Activated gamma-delta T cell treated with anti-CD3 and anti-CD28 coated beads, Interleukin-2, amount 50 U/mL, for 16 hours (primary cell): ENCODE data around the gene MAFF.
"Not testable (repeated sequence)": the region's sequence is repeated elsewhere in the genome, so short reads cannot be mapped to it uniquely, and the experiment has no call there.

Experiments
- DNase-seq: peaks from one replicate; pipeline ENCODE4 v3.0.0-alpha.2; 2020; ENCODE audit warnings: low read depth

The MAFF gene

DNA sequence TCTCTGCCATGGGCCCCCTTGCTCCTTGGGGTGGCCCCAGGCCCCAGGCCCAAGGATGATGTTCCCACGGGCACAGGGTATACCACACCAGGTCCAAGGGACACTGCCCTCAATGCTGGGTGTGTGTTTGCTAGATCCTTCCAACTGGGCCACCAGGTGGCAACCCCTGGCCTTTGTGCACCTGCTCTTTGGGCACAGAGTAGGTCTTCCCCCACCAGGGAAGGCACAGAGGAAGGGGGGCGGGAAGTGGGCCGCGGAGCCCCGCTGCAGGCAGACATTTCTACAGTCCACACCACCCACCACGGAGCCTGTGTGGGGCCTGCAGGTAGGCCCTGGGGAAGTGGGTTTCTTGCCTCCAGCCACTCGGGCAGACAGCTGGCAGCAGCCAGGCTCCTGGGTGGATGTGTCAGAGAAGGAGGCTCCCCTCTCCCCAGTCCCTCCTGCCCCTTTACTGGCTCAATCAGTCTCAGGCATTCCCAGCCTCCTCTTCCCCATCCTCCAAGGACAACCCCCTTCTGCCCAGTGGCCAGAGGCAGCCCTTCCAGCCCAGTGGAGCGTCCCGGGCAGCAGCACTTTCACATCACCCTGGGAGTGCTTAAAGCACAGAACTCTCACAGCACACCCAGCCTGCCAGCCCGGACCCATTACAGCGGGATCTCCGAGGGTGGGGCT, 21.6 kb downstream of the MAFF start:
- DNase-seq = no peak

DNA sequence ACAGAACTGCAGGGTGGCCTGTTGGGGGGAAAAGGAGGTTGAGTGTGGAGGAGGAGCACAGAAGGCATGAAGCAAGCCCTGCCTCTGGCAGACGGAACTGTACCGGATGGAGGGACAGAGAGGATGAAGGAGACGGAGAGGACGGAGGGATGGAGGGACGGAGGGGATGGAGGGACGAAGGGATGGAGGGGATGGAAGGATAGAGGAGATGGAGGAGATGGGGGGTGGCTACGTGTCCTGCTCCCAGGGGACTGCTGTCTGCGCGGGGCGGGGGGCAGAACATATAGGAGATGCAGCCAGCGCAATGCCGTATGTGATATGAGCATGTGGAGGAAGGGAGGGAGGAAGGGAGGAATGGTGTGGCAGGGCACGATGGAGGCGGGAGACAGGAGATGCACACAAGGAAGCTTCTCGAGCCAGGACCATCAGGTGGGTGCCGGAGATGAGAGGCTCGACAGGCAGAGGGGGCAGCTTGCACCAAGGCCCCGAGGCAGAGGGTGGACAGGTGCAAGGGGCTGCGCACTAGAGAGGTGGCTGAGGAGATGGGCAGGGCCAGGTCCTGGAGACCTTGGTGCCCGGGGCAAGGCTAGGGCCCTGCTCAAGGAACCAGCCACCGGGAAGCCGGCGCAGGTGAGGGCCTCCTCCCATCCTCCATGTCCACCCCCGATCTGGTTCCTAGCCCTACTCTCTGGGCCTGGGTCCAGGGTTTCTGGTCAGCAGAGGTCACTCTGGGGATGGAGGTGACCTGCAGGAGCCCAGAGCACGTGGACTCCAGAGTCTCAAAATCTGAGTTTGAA, 25.3 kb downstream of the MAFF start:
- no peak for DNase-seq

DNA sequence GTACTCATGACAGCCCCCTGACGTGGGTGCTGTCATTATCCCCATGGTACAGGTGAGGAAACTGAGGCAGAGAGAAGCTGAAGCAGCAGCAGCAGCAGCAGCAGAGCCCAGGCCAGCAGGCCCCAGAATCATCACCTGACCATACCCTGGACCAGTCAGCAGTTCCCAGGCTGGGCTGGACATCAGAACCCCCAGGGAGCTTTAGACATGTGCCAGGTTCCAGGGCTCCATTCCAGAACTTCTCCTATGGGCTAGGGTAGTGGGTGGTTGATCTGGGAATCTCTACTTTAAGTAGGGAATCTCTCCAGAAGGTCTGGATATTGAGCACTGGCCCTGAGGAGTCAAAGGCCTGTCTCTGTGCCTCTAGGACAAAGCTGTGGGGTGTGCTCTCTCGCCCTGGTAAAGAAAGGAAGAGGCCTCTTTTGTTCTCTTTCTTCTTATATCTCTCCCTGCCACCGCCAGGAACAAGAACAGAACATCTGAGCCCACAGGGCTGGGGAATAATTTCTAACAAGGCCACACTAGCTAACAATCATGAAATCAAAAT, 26.6 kb downstream of the MAFF start:
- DNase-seq = no peak

DNA sequence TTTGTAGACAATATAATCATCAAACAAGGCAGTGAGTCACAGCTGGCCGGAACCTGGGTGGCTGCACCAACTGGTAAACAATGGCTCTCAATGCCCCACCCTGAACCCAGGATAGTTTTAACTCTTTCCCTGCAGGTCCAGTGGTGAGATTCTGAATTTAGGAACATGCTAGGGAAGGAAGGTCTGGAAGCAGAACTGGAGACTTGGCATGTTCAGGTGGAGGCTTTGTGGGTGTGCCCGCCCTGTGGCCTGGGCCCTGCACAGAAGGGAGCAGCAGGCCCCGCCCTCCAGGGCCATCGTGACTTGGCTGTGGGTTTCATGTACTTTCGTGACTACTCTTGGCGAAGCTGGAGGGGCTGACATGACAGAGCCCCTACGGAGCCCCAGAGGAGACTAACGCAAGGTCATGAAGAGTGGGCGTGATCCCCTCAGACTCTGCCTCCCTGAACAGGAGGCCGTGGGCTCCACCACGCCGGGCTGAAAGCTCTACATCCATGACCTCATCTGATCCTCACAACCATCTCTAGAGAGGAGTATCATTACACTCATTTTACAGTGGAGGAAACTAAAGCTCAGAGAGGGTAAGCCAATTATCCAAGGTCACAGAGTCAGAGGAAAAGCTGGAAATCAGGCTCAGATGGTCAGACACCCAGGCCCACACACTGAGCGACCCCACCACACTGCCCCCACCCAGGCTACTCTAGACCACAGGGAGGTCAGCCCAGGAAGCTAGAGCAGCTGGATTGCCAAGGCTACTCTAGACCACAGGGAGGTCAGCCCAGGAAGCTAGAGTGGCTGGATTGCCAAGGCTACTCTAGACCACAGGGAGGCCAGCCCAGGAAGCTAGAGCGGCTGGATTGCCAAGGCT, 27.3 kb downstream of the MAFF start:
- no peak for DNase-seq

DNA sequence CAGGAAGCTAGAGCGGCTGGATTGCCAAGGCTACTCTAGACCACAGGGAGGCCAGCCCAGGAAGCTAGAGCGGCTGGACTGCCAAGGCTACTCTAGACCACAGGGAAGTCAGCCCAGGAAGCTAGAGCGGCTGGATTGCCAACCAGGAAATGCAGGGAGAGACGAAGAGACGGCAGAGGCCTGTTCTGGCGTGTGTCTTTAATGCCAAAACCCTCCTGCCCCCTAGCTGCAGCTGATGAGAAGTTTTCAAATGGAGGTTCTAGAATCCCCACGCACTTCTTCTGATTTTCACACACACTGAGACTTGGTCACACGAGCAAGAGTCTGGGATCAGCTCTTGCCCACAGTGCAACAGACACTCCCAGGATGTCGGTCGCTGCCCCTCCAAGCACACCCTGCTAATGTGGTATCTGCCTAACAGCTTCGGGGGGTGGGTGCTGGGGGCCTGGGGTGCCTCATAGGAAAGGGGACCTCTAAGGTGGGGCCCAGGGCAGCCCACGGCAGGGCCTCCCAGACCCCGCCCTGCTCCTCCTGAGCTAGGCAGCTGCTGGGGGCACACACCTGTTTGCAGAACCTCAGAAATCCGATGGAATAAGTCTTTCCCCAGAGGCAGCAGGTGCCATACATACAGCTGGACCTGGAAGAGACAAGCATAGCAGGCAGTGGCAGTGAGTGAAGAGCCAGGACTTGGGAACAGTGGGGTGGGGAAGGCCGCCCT, 28.5 kb downstream of the MAFF start:
- DNase-seq = no peak

DNA sequence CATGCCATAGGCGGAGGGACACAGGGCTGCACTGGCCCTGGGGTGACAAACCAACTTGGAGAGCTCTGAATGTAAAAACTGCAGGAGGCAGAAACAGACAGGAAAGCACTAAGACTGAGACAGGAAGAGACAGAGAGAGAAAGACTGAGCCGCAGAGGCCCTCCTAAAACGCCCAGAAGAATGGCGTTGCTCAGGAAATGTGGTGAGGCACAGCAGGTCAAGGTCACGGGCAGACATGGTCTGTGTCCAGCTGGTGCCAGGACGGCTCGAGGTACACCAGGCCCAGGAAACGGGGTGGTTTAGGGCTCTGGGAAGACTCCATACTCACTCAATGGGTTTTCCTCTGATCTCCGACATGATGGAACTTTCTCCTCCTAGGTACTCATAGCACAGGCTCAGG, 29.1 kb downstream of the MAFF start:
- DNase-seq = no peak

DNA sequence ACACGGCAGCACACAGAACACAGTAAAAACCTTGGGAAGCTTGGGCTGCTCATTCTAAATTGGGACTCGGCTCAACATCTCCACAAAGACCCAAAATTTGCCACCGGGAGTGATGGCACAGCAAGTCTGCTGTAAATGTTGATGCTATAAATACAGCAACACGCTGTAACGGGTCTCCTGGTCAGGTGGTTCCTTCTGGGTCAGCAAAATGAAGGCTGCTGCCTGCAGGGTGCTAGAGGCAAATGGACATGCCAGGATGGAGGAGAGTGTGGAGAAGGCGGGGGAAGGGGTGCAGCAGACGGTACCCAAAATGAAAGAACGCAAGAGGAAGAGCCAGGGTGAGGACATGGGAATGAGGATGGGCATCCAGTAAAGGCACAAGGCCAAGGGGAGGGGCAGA, 30.4 kb downstream of the MAFF start:
- no peak for DNase-seq

DNA sequence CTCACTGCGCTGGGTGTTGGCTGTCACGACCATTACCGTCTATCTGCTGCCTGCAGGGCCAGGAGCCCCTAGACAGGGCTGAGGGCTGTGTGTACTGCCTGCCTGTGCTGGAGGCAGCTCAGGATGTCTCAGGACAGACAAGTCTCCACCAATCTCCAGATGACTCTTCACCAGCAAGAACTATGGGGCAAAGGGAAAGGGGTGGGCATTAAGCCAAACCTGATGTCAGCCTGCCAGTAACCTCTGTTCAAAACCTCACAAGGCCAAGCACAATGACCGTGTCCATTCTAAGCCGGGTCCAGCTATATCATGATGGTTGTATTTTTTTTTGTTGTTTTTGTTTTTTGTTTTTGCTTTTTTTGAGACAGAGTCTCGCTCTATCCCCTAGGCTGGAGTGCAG, 31.6 kb downstream of the MAFF start:
- no peak for DNase-seq

DNA sequence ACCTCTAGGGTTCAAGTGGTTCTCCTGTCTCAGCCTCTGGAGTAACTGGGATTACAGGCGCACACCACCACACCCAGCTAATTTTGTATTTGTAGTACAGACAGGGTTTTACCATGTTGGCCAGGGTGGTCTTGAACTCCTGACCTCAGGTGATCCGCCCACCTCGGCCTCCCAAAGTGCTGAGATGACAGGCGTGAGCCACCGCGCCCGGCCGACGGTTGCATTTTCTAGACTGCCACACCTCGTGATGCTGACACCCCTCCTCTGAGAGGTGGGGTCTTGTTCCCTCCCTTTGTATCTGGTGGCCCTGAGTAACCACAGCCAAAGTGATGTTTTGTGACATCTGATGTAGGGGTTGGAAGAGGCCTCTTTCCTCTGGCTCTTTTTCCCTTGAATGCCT, 32.1 kb downstream of the MAFF start:
- DNase-seq = not testable (repeated sequence)

DNA sequence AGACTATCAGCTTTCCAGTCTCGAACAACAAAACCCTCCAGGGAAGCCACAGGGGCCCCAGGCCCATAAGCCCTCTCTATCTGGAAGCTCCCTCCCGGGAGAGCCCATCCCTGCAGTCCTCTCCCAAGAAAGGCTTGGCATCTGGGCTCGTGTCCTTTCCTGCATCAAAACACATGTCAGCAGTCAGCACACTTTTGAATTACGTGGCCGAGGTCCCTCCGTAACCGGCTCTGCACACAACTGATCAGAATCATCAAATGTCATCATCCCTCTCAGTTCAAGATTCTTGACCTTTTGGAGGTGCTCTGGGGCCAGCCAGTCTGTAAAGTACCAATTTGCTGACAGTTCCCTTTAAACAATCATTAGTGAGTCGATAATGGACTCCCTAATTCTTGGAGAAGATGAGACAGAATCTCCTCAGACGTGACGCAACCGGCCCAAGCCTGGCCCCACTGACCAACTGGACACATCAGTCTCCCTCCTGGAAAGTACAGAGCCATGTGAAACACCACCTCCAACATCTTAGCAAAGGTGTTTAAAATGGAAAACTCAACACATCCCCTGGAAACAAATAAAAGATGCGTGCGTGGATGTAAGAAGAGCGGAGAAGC, 33.6 kb downstream of the MAFF start:
- no peak for DNase-seq

DNA sequence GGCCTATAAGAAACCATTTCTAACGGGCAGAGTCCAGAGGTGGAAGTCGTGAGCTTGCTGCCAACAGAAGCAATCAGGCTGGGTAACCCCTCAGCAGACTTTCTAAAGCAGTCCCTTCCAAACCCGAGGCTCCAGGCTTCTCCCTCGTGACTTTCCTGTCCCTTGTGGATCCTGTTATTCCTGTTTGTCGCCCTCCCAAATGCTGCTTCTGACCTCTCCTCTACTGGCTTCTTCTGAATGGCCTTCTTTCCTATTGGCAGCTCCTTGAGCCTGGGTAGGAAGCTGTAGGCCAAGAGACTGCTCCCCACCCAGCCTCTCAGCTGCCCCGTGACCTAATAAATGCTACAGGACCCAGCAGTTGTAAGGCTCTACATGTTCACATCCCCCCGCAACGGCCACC, 35.0 kb downstream of the MAFF start:
- no peak for DNase-seq

DNA sequence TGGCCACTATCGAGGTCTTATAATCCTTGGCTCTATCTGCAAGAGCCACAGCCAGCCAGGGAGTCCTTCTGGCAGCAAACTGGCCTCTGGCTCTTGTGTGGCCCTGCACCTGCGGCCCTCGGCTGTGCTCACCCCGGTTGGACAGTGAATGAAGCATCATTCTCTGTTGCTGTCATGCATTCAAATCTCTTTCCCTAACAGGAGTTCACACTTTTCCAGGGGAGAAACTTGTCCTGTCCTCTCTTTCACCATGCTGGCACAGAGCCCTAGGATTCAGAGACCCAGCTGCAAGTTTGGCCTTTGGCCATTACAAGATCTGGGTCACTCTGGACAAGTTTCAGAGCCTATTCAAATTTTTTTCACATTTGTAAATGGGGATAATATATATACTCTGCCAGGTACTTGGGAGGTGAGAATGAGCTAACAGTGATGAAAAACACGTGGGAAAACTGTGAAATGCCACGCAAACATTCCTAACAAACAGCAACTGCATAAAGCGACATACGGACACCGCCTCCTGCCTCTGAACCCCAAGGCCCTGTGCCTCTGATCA, 36.8 kb downstream of the MAFF start:
- DNase-seq = no peak

DNA sequence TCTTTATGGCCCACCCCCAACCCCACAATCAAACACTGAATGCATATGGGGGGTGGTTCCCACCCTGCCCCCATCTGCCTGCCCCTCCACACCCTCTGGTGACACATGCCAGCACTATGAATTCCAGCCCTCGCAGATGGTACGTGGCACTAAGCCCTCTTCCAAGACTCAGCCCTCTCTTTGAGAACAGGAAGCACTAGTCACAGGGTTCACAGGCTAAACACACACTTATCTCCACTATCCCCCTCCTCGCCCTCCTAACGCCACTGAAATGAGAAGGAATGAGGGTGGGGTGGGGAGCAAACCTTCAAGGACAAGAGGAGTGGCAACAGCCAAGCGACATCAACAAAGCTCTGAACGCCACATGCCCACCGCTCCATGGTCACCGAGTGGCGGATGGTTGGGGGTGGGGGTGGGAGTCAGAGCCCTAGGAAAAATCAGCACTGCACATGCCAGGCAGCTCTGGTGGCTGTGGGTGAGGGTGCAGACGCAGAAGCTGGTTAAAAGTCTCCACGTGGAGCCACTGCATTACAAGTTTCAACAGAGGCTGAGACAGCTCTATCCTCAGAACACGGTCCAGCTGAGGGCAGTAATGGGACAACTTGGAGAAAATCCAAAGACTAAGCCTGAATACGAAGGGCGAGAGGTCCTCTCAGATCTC, 37.4 kb downstream of the MAFF start:
- DNase-seq = no peak

DNA sequence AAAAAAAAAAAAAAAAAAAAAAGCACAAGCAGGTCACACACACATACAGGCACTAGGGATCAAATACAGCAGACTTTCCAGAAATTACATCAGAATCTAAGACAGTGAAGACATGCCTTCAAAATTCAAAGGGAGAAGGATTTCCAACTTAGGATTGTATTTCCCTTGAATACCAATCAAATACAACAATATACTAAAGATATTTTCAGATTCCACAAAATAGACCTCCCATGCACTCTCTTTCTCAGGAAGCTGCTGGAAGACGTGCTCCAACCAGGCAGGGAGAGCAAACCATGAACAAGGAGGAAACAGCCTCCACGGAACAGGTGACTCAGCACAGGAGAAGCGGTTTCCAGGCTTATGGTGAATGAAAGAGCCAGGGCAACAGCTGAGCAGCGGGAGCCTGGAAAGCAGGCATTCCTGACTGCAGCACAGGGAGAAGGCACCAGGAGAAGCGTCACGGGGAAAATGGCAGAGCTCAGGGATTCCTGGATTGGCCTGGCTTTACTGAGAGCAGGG, 39.0 kb downstream of the MAFF start:
- no peak for DNase-seq

DNA sequence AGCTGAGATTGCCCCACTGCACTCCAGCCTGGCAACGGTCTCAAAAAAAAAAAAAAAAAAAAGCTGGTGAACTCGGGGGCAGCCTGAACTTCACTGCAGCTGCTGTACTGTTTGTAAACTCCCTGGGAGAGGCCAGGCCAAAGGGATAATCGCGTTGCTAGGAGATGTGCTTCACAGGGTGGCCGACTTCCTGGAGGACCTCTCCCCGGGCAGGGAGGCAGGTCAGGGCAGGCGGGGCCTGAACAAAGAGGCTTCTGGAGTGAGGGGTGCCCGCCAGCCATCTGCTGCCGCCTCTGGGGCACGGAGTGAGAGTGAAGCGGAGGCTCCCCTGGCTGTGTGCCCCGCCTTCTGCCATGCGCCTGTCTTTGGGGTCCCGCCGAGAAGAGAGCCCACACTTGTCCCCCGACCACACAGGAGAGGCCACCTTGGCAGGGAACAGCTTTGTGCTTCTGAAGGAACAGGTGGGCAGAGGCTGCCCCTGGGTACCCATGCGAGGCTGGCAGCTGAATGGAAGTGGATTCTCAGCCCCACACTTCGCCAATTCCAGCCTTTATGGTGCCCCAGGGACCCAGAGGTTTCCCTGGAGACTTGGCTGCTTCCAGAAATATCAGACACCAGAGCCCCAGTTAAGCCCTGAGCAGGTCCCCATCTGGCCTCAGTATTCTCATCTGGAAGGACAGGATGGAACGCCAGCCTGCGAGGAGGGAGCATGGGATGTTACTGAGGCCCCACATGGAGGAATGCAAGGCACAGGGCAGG, 41.4 kb downstream of the MAFF start:
- no peak for DNase-seq

DNA sequence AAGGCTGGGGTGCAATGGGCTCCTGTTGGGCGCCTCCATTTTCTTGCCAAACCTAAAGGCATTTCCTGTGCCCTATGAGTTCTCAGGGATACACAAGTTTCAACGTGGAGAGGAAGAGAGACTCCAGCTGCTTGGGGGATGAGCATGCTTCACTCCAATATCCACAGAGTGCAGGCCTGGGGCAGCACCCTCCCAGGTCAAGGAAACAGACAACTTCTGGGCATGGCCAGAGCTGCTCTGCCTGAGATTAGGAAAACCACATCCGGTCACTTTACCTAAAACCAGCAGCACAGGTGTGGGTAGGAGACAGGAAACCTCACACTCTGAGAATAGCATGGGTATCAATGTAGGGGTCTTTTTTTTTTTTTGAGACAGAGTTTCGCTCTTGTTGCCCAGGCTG, 42.3 kb downstream of the MAFF start:
- no peak for DNase-seq

DNA sequence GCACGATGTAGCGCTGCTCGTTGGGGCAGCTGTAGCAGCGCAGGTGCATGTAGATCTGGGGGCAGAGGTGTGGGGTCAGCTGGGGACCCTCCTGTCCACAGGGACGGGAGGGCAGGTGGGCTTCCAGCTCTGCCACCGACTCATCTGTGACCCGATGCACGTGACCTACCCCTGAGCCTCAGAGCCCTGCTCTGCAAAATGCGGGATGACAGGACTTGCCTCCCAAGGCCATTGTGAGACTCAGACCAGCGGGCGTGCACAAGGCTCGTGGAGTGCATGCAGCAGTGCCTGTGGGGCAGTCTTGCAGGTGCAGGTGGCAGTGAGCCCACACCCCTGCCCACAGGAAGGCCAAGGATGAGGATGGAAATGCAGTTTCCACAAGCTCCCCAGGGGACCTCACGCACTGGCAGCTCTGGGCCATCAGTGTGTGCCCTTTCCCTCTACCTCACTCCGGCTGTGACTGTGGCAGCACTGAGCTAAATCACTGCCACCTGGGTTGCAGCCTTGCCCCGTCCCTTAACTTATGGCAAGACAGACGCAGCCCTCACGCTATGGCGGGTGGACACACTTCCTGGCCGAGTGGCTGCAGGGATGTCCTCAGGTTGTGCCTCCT, 44.4 kb downstream of the MAFF start:
- no peak for DNase-seq

DNA sequence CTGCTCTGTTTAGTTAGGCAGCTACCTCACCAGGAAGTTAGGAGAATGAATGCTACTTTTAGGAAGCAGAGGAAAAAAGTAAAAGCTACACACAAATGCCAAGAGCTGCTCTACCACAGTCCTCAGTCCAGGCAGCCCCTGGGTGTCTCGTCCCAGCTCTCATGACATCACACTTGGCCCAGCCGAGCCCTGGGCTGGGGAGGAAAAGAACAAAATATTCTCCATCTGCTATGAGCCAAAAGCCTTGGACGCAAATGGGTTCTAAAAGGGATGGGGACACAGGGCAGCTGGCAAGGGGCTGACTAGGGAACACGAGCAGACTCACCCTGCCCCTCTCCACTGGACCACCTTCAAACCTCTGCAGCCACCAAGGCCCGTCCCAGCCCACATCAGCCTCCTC, 44.9 kb downstream of the MAFF start:
- DNase-seq = no peak

DNA sequence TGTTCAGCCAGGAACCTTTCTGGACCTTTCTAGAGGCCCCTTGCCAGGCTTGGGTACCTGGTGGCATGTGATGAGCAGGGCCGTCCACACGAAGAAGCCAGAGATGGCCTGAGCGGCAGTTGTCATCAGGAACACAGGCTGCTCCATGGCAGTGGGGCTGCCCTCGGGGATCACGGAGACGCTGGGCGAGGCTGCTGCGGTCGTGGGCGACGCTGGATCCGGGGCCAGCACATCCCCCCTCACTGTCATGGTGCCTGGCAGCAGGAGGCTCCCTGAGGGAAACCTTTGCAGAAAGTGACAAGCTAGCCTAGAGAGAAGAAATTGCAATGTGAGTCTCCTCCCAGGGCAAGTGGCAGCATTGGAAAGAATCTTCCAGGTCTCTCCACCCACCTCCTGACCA, 45.9 kb downstream of the MAFF start:
- DNase-seq = no peak
